SJSA1 (cell line): ENCODE measurements around the gene NNAT. TPM values are rescaled to one million over a fixed set of nuclear protein-coding genes. Genes with fewer than 3 reads are reported as not detected.

Experiments used
- DNase-seq, 2 experiments: peaks; one replicate each; pipeline ENCODE4 v3.0.0-alpha.2; 2015 to 2020; ENCODE audit warnings: low spot score in 2 of 2, low read depth in 1 of 2
- H3K27ac ChIP-seq: fragments of 250-450 bp; sonication (Bioruptor Pico); 2 replicates; pipeline ENCODE4 v1.5.1; 2020; ENCODE audit warnings: mild to moderate bottlenecking, moderate library complexity
- H3K27me3 ChIP-seq: fragments of 250-450 bp; sonication (Bioruptor Pico); replicated peaks from 2 replicates; pipeline ENCODE4 v1.5.1; 2020; ENCODE audit warnings: mild to moderate bottlenecking, moderate library complexity
- H3K36me3 ChIP-seq: fragments of 250-450 bp; sonication (Bioruptor Pico); 2 replicates; pipeline ENCODE4 v1.5.1; 2020; ENCODE audit warnings: mild to moderate bottlenecking
- H3K4me1 ChIP-seq: fragments of 250-450 bp; sonication (Bioruptor Pico); replicated peaks from 2 replicates; pipeline ENCODE4 v1.6.1; 2021; ENCODE audit warnings: mild to moderate bottlenecking
- H3K4me3 ChIP-seq: fragments of 250-450 bp; sonication (Bioruptor Pico); 2 replicates; pipeline ENCODE4 v1.5.1; 2020; ENCODE audit warnings: mild to moderate bottlenecking
- H3K9me3 ChIP-seq: fragments of 250-450 bp; sonication (Bioruptor Pico); replicated peaks from 2 replicates; pipeline ENCODE4 v1.5.1; 2020; ENCODE audit warnings: mild to moderate bottlenecking
- total RNA-seq: library from RNA; depleted of rRNA; stranded (reverse); fragments of >200 nt; shearing (Covaris generic); gene quantifications from 2 replicates; pipeline ENCODE4 v1.2.3, GENCODE V29; 2014; rRNA removed

The NNAT gene
- total RNA-seq, 1 experiment from 2014 or later, result not detected

DNA sequence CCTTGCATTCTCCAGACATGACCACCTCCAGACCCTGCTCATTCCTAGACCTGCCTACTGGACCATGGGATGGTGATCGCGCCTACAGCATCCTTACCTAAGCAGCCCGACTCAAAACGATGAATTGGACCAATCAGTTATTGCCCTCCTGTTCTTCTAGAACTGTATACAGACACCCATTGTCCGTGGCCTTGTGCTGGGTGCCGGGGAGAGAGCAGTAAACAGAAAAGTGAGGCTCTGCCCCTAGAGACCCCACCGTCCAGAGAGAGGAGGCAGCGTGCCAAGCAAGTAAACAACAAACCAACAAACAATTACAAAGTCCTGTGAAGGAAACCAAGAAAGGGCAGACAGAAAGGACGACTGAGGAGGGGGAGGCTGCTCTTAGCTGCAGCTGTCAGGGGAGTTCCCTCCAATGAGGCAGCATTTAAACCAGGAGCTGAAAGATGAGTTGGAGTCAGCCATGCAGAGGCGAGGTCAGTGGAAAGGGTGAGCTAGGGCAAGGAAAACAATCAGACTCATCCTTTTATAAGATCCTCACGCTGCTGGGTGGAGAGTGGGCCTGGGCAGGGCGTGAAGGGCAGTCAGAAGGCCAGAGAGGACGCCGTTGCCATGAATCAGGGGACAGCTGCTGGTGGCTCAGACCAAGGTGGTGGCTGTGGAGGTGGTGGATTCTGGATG is 44.2 kb downstream of the NNAT start:
- Histone ChIP-seq H3K27me3 (peaks cover 62% of the 10 kb centered on the region), H3K36me3 (no peaks in the 10 kb centered on the region), H3K27ac (no peak overlapping the region), H3K4me3 (no peak overlapping the region), H3K9me3 (no peaks in the 10 kb centered on the region), H3K4me1 (peaks cover 6% of the 10 kb centered on the region; the same call in 1 of the 2 replicates)
- peak in 1 of 2 experiments; percentile 27 for DNase-seq

DNA sequence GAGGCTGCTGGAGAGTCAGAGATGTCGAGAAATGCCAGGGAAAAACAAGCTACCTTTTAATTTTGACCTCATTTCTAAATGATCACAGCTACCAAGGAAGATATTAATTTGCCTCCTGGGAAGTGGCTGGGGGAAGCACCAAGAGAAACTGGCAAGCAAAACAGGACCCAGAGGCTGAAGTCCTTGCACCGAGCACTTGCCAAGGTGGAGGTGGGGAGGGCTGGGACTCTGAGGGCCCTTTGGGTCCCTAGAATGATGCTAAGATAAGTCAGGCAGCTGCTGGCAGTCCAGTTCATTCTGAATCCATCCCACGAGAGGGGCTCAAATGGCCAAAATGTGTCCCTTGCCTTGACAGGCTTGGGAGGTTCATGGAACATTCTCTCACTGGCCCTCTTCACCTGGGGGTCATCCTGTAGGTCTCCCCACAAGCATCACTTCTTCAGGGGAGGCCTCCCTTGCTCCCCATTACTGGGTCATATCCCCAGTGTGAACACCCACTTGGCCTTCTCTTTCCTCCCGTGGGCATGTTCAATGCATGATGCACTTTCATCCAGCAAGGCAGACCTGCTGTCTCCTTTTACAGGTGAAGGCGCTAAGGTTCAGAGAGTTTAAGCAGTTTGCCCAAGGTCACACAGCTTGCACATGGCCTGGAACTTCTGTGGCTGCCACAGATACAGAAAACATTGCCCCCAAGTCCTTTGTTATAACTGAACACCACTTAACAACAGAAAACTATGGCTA is 45.7 kb downstream of the NNAT start:
- DNase-seq, result peak in 1 of 2 experiments; percentile 13
- peaks cover 6% of the 10 kb centered on the region; the same call in 1 of the 2 replicates for H3K4me1 ChIP-seq
- no peak overlapping the region for H3K27ac ChIP-seq
- H3K9me3 ChIP-seq, result no peaks in the 10 kb centered on the region
- H3K27me3 ChIP-seq, result peaks cover 67% of the 10 kb centered on the region
- H3K4me3 ChIP-seq, result no peak overlapping the region
- no peaks in the 10 kb centered on the region for H3K36me3 ChIP-seq

DNA sequence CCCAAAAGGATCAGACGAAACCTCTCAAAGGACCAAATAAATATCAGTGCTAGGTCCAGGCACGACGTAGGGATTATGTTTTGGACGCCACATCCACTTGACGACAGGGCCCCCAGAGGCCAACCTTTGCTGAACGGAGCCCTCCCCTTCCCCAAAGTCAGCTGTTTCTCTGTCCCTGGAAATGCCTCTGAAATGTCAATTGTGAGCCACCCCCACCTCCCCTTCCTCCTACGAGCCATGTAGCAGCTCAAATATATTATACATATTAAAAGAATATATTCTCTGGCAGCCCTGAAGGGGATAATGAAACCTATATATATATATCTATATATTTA is 46.2 kb downstream of the NNAT start:
- H3K4me1 ChIP-seq, result peaks cover 6% of the 10 kb centered on the region; the same call in 1 of the 2 replicates
- H3K4me3 ChIP-seq, result no peak overlapping the region
- no peak overlapping the region for H3K27ac ChIP-seq
- DNase-seq, result peak in 1 of 2 experiments; percentile 12
- peaks cover 62% of the 10 kb centered on the region for H3K27me3 ChIP-seq
- no peaks in the 10 kb centered on the region for H3K36me3 ChIP-seq
- H3K9me3 ChIP-seq, result no peaks in the 10 kb centered on the region

DNA sequence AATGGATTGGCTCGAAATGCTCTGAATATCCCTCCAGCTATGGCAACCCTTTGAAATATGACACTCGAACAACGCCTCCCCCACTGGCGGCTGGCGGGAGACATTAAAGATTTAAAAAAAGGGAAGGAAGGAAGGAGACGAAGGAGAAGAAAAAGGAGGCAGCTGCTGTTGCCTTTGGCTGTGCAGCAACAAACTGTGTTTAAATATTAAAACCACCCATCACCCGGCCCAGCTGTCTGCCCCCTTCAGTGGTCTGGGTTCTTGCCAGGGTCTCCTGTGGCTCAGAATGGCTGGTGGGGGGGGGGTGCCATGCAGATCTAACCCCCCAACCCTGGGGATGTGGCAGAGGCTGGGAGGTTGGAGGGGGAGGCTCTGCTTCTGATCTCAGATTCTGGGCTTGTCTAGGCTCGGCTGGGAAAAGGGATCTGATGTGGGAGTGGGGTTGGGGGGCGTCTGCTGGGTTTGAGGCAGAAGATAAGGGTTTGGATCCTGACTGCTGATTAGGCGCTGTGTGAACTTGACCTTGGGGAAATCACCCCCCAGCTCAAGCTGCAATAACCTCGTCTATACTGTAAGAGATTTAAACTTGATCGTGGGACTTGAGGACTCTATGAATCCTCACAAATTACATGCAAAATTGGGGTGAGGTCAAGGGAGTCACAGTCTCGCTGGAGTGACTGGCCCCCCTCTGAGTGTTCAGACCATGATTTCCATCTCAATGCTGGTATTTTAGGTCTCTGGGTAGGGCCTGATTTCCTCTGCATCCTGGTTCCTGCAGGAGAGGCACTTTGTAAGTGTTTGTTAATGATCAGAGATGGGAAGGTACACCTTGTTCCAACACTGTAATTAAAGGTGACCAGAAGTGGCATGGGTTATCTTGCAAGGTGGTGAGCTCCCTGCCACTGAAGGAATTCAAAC is 46.9 kb downstream of the NNAT start:
- H3K27ac ChIP-seq, result no peak overlapping the region
- no peak overlapping the region for H3K4me3 ChIP-seq
- H3K4me1 ChIP-seq, result peaks cover 6% of the 10 kb centered on the region; the same call in 1 of the 2 replicates
- DNase-seq, result peak in 1 of 2 experiments; percentile 30
- H3K9me3 ChIP-seq, result no peaks in the 10 kb centered on the region
- peaks cover 56% of the 10 kb centered on the region for H3K27me3 ChIP-seq
- no peaks in the 10 kb centered on the region for H3K36me3 ChIP-seq

DNA sequence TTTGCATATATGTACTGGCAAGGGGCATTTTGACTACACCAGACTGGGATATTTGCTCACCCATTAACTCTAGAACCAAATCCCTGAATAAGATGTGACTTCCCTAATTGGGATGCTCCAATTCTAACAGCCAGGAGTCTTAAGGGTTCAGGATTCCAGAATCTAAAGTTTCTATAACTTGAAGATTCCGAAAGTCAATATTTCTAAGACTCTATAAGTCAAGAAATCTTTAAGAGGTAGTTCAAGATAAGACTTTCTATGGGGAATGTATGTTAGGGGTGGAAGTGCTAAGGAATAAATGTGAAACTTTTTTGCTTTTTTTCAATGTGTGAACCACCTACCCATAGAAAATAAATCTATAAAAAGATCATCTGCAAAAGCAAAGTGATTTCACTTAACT is 49.4 kb downstream of the NNAT start:
- Histone ChIP-seq H3K9me3 (no peaks in the 10 kb centered on the region), H3K27me3 (peaks cover 39% of the 10 kb centered on the region), H3K4me1 (no peaks in the 10 kb centered on the region), H3K4me3 (no peak overlapping the region), H3K36me3 (no peaks in the 10 kb centered on the region), H3K27ac (no peak overlapping the region)
- DNase-seq, result no peak

DNA sequence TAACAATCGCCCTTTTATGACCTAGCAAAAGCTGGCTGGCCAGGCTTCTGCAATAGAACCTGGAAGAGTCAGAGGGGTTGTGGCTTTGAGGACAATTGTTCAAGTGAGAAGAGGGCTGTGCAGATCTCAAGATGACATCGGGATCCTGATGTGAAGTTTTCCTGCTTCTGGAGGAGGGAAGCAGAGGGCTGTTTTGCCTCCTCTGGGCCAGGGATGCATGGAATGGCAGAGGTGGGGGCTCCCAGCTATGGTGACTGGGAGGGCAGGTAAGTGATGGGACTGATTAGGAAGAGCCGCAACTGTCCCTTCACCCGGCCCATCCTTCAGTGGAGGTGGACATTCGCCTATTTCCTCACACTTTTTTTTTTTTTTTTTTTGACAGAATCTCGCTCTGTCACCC is 50.0 kb downstream of the NNAT start:
- H3K36me3 ChIP-seq, result no peaks in the 10 kb centered on the region
- no peaks in the 10 kb centered on the region for H3K4me1 ChIP-seq
- peak in 1 of 2 experiments; percentile 5 for DNase-seq
- no peak overlapping the region for H3K27ac ChIP-seq
- H3K9me3 ChIP-seq, result no peaks in the 10 kb centered on the region
- no peak overlapping the region for H3K4me3 ChIP-seq
- H3K27me3 ChIP-seq, result peaks cover 36% of the 10 kb centered on the region

Other genes with a start within 250 kb of the NNAT start
- gene MANBAL, start 231.6 kb upstream of the NNAT start, total RNA-seq, result 16.2 and 19.6 TPM in 2 replicates
- gene SRC, start 175.1 kb upstream of the NNAT start, total RNA-seq, result 7.6 and 9.4 TPM in 2 replicates
- gene BLCAP, start 6.6 kb downstream of the NNAT start, total RNA-seq, result 93.1 and 102 TPM in 2 replicates
- gene CTNNBL1, start 172.8 kb downstream of the NNAT start, total RNA-seq, result 37.3 and 49.1 TPM in 2 replicates